Measurements from ENCODE around the gene RPL41. TPM values are rescaled to one million over a fixed set of nuclear protein-coding genes. Genes with fewer than 3 reads are reported as not detected.

RPL41 gene
- total RNA-seq, 1 experiment from 2014 or later = 4,637 TPM

GRCh38 chr12:56154818-56155217 is 38.4 kb downstream of the RPL41 start:
- no peaks in the 10 kb centered on the region for H4K20me1 ChIP-seq (ENCODE audit: control insufficient read depth, insufficient read depth, insufficient read length)
- no peak for DNase-seq
- H3T11ph ChIP-seq (ENCODE audit: low read length) = no peak overlapping the region
- no peak overlapping the region for H4K91ac ChIP-seq (ENCODE audit: insufficient read length, low read depth, low read length)
- H3K27ac Mint-ChIP-seq = peak overlapping the region in 1 of 3 experiments; percentile 30; a peak in 1 of 7 replicates
- H3K9ac ChIP-seq (ENCODE audit: extremely low read depth, insufficient read length, low read length) = no peak overlapping the region
- H2BK12ac ChIP-seq (ENCODE audit: insufficient read length, low read depth, low read length) = no peak overlapping the region
- H4K8ac ChIP-seq (replicated peaks; ENCODE audit: insufficient read length, low read depth, low read length) = no peak overlapping the region
- no peak overlapping the region for H3K4ac ChIP-seq (ENCODE audit: low read depth, low read length)
- H3K4me3 Mint-ChIP-seq = peak overlapping the region; percentile 12 to 27; a peak in 1 of 5 replicates
- no peak overlapping the region for H3K4me2 ChIP-seq (ENCODE audit: insufficient read depth, insufficient read length, low read length)
- H3K4me1 Mint-ChIP-seq = peaks cover 34 to 45% of the 10 kb centered on the region in 2 experiments
- H4K5ac ChIP-seq (ENCODE audit: insufficient read length, low read depth, low read length) = no peak overlapping the region
- no peaks in the 10 kb centered on the region for H3K27me3 ChIP-seq (ENCODE audit: insufficient read depth, low read length)
- no peaks in the 10 kb centered on the region for H3K9me3 ChIP-seq (ENCODE audit: control insufficient read depth, low read depth, low read length)
- WGBS (ENCODE audit: extremely low coverage, insufficient read length, low lambda C conversion rate) = no CpG with 5 or more reads among the region's 5 CpGs
- no peak overlapping the region for H2AFZ ChIP-seq (ENCODE audit: low read length)
- TF ChIP-seq, protein P1, sequence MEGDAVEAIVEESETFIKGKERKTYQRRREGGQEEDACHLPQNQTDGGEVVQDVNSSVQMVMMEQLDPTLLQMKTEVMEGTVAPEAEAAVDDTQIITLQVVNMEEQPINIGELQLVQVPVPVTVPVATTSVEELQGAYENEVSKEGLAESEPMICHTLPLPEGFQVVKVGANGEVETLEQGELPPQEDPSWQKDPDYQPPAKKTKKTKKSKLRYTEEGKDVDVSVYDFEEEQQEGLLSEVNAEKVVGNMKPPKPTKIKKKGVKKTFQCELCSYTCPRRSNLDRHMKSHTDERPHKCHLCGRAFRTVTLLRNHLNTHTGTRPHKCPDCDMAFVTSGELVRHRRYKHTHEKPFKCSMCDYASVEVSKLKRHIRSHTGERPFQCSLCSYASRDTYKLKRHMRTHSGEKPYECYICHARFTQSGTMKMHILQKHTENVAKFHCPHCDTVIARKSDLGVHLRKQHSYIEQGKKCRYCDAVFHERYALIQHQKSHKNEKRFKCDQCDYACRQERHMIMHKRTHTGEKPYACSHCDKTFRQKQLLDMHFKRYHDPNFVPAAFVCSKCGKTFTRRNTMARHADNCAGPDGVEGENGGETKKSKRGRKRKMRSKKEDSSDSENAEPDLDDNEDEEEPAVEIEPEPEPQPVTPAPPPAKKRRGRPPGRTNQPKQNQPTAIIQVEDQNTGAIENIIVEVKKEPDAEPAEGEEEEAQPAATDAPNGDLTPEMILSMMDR (conservative IDR thresholded peaks at IDR 0.05) = no peak
- peaks cover 28 to 36% (median 34%) of the 10 kb centered on the region in 3 experiments for H3K36me3 Mint-ChIP-seq (ENCODE audit: insufficient read depth in 1 of 3, low read depth in 3 of 3)
- H3K4me1 ChIP-seq (ENCODE audit: insufficient read depth, low read length) = peaks cover 2% of the 10 kb centered on the region; the same call in 1 of the 2 replicates
- no peak overlapping the region for H2BK20ac ChIP-seq (ENCODE audit: low read depth, low read length, poor library complexity, severe bottlenecking)
- H2BK120ac ChIP-seq (ENCODE audit: low read depth, low read length, poor library complexity, severe bottlenecking) = no peak overlapping the region
- no peak overlapping the region for H2AK5ac ChIP-seq (ENCODE audit: insufficient read length, low read length)
- peaks cover 3% of the 10 kb centered on the region; the same call in 1 of the 2 replicates for H3K79me2 ChIP-seq (ENCODE audit: insufficient read depth, low read length)
- H3K23ac ChIP-seq (ENCODE audit: insufficient read length, low read depth, low read length) = no peak overlapping the region
- peaks cover 25% of the 10 kb centered on the region for H3K23me2 ChIP-seq (ENCODE audit: insufficient read length, low read depth, low read length, poor library complexity, severe bottlenecking)
- H3K27ac ChIP-seq (ENCODE audit: insufficient read length, low read depth, low read length) = no peak overlapping the region
- no peak overlapping the region for H2BK5ac ChIP-seq (ENCODE audit: insufficient read length, low read length)
- H3K79me1 ChIP-seq (ENCODE audit: insufficient read depth, low read depth, low read length, poor library complexity, severe bottlenecking) = peaks cover 1% of the 10 kb centered on the region
- no peak overlapping the region for H3K14ac ChIP-seq (ENCODE audit: insufficient read depth, low read length)
- peaks cover 0 to 4% of the 10 kb centered on the region in 2 experiments; a peak in 3 of 5 replicates for H3K9me3 Mint-ChIP-seq
- H3K56ac ChIP-seq (ENCODE audit: insufficient read length, low read depth, low read length) = no peak overlapping the region
- H3K18ac ChIP-seq (ENCODE audit: insufficient read length, low read depth, low read length) = no peak overlapping the region
- no peak overlapping the region for H2BK15ac ChIP-seq (ENCODE audit: low read depth, low read length)
- peaks cover 4% of the 10 kb centered on the region; the same call in 1 of the 2 replicates for H3K27me3 Mint-ChIP-seq (ENCODE audit: low read depth)
